Measurements from ENCODE around the gene CCDC116. TPM values are rescaled to one million over a fixed set of nuclear protein-coding genes. Genes with fewer than 3 reads are reported as not detected.
"Not testable (repeated sequence)": the region's sequence is repeated elsewhere in the genome, so short reads cannot be mapped to it uniquely, and the experiment has no call there.

Gene CCDC116
- total RNA-seq, 4 donors from 2014 or later = 1.0 TPM; not detected in 2

- no peak for DNase-seq (ENCODE audit: low spot score in 2 of 2)
- H3K27ac ChIP-seq = no peak overlapping the region
- 91% methylated on average over 12 of the region's 12 CpGs for WGBS
- no peak for TF ChIP-seq CTCF (IDR thresholded peaks at IDR 0.05)
- TF ChIP-seq POLR2AphosphoS5 (IDR thresholded peaks at IDR 0.05) = no peak
- TF ChIP-seq EP300 (IDR thresholded peaks at IDR 0.05) = no peak
- no peak for TF ChIP-seq POLR2A (IDR thresholded peaks at IDR 0.05)
- H3K9me3 ChIP-seq = no peaks in the 10 kb centered on the region
- H3K27me3 ChIP-seq = no peaks in the 10 kb centered on the region
- H3K4me3 ChIP-seq = no peak overlapping the region
- no peaks in the 10 kb centered on the region for H3K4me1 ChIP-seq
- peaks cover 79% of the 10 kb centered on the region for H3K36me3 ChIP-seq
Observed at GRCh38 chr22:21674638-21675245, 42.2 kb downstream of the CCDC116 start.

GRCh38 chr22:21677606-21678443 is 45.3 kb downstream of the CCDC116 start:
- DNase-seq (ENCODE audit: low spot score in 2 of 2) = no peak
- 87% methylated on average over 15 of the region's 15 CpGs for WGBS
- H3K4me1 ChIP-seq = no peaks in the 10 kb centered on the region
- TF ChIP-seq EP300 (IDR thresholded peaks at IDR 0.05) = no peak
- no peak for TF ChIP-seq POLR2AphosphoS5 (IDR thresholded peaks at IDR 0.05)
- no peak for TF ChIP-seq CTCF (IDR thresholded peaks at IDR 0.05)
- no peak for TF ChIP-seq POLR2A (IDR thresholded peaks at IDR 0.05)
- peaks cover 76% of the 10 kb centered on the region for H3K36me3 ChIP-seq
- no peak overlapping the region for H3K4me3 ChIP-seq
- H3K9me3 ChIP-seq = no peaks in the 10 kb centered on the region
- no peak overlapping the region for H3K27ac ChIP-seq
- no peaks in the 10 kb centered on the region for H3K27me3 ChIP-seq

GRCh38 chr22:21678842-21679241 is 46.3 kb downstream of the CCDC116 start:
- WGBS = over 99% methylated on average over 12 of the region's 12 CpGs
- H3K36me3 ChIP-seq = peaks cover 76% of the 10 kb centered on the region

GRCh38 chr22:21679383-21679782 is 46.8 kb downstream of the CCDC116 start:
- H3K4me1 ChIP-seq = no peaks in the 10 kb centered on the region
- no peak overlapping the region for H3K4me3 ChIP-seq
- no peak for DNase-seq (ENCODE audit: low spot score in 2 of 2)
- H3K27ac ChIP-seq = no peak overlapping the region
- WGBS = 100% methylated on average over 4 of the region's 4 CpGs
- no peaks in the 10 kb centered on the region for H3K9me3 ChIP-seq
- peaks cover 74% of the 10 kb centered on the region for H3K36me3 ChIP-seq
- H3K27me3 ChIP-seq = no peaks in the 10 kb centered on the region
- TF ChIP-seq CTCF (IDR thresholded peaks at IDR 0.05) (no peak), POLR2A (IDR thresholded peaks at IDR 0.05) (no peak), EP300 (IDR thresholded peaks at IDR 0.05) (no peak), POLR2AphosphoS5 (IDR thresholded peaks at IDR 0.05) (no peak)

More at GRCh38 chr22:21678842-21679241, 46.3 kb downstream of the CCDC116 start:
- H3K27ac ChIP-seq; H3K4me1 ChIP-seq; H3K4me3 ChIP-seq; H3K9me3 ChIP-seq; DNase-seq (ENCODE audit: low spot score in 2 of 2); H3K27me3 ChIP-seq: not testable (repeated sequence)

GRCh38 chr22:21680830-21681565 is 48.4 kb downstream of the CCDC116 start:
- no peak for TF ChIP-seq EP300 (IDR thresholded peaks at IDR 0.05)
- no peak for TF ChIP-seq POLR2AphosphoS5 (IDR thresholded peaks at IDR 0.05)
- no peak for TF ChIP-seq CTCF (IDR thresholded peaks at IDR 0.05)
- TF ChIP-seq POLR2A (IDR thresholded peaks at IDR 0.05) = no peak
- H3K36me3 ChIP-seq = peaks cover 74% of the 10 kb centered on the region
- no peaks in the 10 kb centered on the region for H3K9me3 ChIP-seq
- DNase-seq (ENCODE audit: low spot score in 2 of 2) = no peak
- no peak overlapping the region for H3K4me3 ChIP-seq
- H3K27ac ChIP-seq = no peak overlapping the region
- H3K4me1 ChIP-seq = no peaks in the 10 kb centered on the region
- 89% methylated on average over 13 of the region's 21 CpGs for WGBS
- H3K27me3 ChIP-seq = no peaks in the 10 kb centered on the region
